HG03025 (cell line): Measurements from ENCODE around the gene MBTD1.
"Not testable (repeated sequence)": the region's sequence is repeated elsewhere in the genome, so short reads cannot be mapped to it uniquely, and the experiment has no call there.

Experiments used
- ATAC-seq: cut with Tn5 transposase; IDR thresholded peaks from one replicate; pipeline ENCODE4 v1.9.1; 2021; ENCODE audit warnings: mild to moderate bottlenecking, moderate library complexity; ENCODE audit not compliant: unreplicated experiment, low FRiP score

MBTD1 gene

GRCh38 chr17:51259564-51260236 lies at the start of gene MBTD1:
Gene MBTD1, minus strand, starts transcription at chr17:51260049. Its CDS starts 34,888 bp downstream, at chr17:51225161.
- ATAC-seq: peak; percentile 79

- no peak for ATAC-seq
Measured at GRCh38 chr17:51305182-51305581, 45.3 kb upstream of the MBTD1 start.

- no peak for ATAC-seq
Measured at GRCh38 chr17:51299859-51300258, 40.0 kb upstream of the MBTD1 start.

- ATAC-seq: no peak
Measured at GRCh38 chr17:51298508-51299371, 38.9 kb upstream of the MBTD1 start.

- ATAC-seq: not testable (repeated sequence)
Measured at GRCh38 chr17:51294338-51294737, 34.5 kb upstream of the MBTD1 start.

- no peak for ATAC-seq
Measured at GRCh38 chr17:51289696-51290111, 29.9 kb upstream of the MBTD1 start.

- no peak for ATAC-seq
Measured at GRCh38 chr17:51287412-51287811, 27.6 kb upstream of the MBTD1 start.

GRCh38 chr17:51279183-51279582 lies 19.3 kb upstream of the MBTD1 start:
- no peak for ATAC-seq

- ATAC-seq: no peak
Measured at GRCh38 chr17:51275381-51275780, 15.5 kb upstream of the MBTD1 start.

GRCh38 chr17:51272812-51273211 lies 13.0 kb upstream of the MBTD1 start:
- no peak for ATAC-seq

GRCh38 chr17:51270636-51271035 lies 10.8 kb upstream of the MBTD1 start:
- ATAC-seq: no peak

GRCh38 chr17:51269991-51270390 lies 10.1 kb upstream of the MBTD1 start:
- no peak for ATAC-seq

- not testable (repeated sequence) for ATAC-seq
Measured at GRCh38 chr17:51264466-51264865, 4.6 kb upstream of the MBTD1 start.

- no peak for ATAC-seq
Measured at GRCh38 chr17:51263006-51263405, 3.2 kb upstream of the MBTD1 start.

GRCh38 chr17:51261024-51261963 lies 1.4 kb upstream of the MBTD1 start:
- no peak for ATAC-seq

GRCh38 chr17:51260237-51261023 lies 581 bp upstream of the MBTD1 start, which contains the start of gene UTP18:
Gene UTP18, plus strand, starts transcription at chr17:51260546. Its CDS starts 39 bp downstream, at chr17:51260585.
- ATAC-seq: peak; percentile 73

- ATAC-seq: no peak
Measured at GRCh38 chr17:51258756-51259563, 889 bp downstream of the MBTD1 start.

GRCh38 chr17:51257150-51258081 lies 2.4 kb downstream of the MBTD1 start:
- ATAC-seq: no peak
